HG02763 (cell line): ENCODE results near the gene ATXN7L1.

Experiments
- ATAC-seq: cut with Tn5 transposase; IDR thresholded peaks from one replicate; pipeline ENCODE4 v1.9.1; 2021; ENCODE audit warnings: mild to moderate bottlenecking, moderate library complexity; ENCODE audit not compliant: unreplicated experiment

Gene ATXN7L1

DNA sequence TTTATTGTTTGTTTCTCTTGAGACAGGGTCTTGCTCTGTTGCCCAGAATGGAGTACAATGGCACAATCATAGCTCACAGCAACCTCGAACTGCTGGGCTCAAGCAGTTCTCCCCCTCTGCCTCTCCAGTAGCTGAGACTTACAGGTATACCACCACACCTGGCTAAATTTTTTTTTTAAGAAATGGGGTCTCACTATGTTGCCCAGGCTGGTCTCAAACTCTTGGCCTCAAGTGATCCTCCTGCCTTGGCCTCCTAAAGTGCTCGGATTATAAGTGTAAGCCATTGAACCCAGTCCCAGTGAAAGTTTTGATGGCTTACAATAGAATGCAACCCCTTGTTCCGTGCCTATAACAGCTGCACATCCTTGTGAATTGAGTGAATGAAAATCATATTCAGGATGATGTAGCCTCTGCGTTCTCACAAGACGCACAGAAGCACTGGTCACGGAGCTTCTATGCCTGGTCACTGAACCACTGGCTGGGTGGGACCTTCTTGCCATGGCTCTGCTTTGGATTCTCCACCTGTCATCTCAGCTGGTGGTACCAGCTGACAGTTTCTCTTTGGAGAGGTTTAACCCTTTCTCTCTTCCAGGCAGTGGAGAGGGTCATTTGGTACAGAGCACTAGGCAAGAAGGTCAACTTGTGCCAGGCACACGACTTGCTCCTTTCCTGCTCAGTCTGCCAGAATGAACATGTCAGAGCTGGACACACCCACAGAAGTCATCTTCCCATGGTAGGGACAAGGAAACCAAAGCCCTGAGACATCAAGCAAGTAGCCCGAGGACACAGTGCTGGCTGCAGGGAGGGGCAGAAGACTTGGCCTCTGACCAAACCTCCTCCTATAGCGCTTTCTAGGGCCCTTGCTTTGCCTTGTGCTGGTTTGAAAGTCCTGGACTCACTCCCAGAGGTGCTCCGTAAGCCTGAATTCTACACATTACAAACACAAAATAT lies 89.6 kb downstream of the ATXN7L1 start:
- ATAC-seq: no peak

DNA sequence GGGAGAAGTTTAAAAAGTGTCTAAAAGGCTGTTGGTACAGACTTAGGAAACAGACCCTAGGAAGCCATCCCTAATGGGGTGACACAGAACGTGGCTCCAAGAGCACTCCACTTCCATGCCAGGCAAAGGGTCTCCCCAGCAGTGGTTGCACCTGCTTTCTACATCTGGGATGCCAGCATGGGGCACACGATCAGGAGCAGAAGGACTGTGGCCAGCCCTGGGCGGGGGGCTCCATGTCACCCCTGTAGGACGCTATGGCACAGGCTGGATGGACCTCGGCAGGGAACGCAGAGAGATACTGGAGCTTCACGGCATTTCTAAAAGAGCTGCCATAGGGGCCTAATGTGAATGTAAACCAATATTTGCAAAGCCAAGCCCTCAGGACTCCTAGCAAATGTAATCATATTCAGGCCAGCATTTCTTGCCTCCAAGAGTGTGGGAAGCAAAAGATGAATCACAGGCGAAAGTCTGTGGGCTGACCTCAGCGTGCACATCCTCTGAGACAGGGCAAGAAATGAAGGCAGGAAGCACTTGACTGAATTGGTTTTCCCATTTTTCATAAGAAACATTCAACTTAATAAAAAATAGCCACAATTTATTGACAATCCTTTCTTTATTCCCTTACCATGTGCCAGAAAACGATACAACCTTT lies 93.9 kb downstream of the ATXN7L1 start:
- ATAC-seq: no peak

DNA sequence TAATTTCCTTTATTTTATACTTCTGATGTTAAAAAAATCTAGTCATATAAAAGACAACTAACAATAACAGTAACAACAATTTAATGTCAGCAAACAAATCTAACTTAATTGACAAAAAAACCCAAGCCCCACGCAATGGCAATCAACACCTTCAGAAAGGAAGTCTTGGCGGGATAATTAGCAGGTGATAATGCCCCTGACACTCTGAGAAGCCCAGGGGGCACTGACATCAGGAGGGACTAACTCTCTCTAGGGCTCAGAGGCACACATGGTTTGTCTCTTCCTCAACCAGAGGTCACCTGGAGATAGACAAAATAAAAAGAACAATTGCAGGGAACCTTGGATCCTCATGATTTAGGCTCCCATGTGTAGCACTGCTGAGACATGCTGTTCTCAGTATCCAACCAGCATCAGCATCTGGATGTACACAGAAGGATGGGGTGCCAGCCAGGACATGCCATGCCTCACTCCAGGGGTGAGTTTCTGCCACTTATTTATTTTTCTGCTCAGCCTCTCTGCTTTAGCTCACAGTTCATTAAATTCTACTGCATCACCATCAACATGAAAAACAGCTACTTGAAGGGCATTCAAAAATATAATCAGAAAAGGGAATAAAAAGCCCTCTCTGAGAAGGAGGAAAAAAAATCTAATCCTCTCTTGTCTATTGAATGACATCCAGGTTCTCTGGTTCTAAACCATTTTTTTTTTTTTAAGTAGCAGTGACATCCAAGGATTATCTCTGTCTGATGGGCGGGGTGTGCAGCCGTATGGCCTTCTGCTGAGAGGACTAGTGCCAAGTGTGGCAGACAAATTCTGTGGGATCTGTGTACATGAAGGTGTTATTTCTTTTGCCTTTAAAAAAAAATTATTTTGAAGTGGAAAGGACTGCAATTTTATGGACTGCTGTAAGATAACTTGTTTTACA lies 96.3 kb downstream of the ATXN7L1 start:
- no peak for ATAC-seq

DNA sequence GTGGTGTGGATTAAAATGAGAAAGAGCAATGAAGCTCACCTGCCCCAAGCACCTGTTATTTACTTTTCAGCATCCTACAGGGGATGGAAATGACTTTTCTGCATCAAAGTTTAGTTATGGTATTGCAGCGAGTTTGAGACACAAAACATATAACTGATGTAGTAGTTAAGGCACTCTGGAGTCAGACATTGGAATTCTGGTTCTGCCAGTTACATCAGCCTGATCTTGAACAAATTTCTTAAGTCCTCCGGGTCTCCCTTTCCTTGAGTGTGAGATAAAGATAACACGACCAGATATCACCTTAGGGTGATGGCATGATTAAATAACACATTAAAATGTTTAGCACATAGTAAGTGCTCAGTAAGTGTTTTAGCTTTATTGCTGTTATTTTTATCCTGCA lies 97.4 kb downstream of the ATXN7L1 start:
- no peak for ATAC-seq

DNA sequence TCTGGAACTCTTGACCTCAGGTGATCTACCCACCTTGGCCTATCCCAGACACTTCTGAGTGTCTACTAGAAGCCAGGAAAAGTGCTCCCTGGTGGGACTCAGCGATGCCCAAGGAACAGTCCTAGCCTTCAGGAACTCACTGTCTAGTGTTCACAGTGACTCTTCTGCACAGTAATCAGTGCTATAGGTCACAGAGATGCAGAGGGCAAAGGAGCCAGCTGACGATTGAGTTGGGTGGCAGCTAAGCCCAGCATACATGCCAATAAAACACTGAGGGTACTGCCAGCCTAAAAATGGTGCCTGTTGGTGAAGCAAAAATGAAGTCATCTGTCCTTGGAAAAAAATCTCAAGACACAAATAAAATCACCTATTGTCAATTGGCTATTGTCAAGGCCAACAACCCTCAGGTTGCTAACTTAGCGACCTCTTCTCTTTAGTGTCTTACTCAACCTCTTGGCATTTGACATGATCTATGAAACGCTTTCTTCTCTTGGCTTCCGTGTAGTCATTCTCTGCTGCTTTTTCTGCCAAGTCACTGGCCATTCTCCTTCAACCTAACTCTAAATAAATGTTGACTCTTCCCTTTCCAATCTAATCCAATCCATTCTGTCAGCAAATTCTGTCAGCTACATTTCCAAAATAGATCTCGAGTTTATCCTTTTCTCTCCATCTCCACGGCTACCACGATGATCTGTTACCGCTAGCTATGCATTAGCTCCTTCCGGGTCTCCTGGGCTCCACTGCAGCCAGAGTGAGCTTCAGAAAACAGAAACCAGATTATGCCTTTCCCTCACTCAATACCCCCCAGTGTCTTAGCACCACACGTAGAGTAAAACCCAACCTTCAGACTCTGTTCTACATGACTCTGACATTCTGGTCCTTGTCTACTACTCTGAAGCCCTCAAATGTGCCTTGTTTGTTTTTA lies 99.2 kb downstream of the ATXN7L1 start:
- no peak for ATAC-seq

DNA sequence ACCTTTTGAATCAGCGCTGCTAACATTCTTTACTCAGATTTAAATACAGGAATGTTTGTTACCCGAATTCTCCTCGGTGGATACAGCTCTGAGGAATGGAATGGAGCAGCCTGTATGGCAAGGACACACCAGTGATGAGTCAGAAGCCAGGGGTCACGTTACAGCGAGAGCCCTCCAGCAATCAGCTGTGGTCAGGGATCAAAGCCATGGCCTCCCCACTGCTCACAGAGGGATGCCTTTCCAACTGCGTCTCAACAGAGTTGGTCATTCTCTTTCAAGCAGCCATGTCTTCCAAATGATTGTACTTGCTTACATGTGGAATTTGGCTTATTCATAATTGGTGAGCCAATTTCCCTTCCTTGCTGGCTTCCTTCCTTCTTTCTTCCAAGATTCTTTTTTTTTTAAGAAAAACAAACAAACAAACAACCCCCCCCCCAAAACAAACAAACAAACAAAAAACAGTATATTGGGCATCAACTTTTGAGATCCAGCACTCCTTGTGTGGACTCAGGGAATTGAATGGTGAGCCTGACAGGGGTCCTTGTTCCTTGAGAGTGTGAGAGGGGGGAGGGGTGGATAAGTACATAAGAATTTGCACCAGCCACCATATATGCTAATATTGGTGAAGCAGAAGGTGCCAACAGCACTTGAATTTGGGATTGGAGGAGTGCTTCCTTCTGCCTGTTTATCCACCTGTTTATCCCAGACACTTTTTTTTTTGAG lies 100.2 kb downstream of the ATXN7L1 start:
- ATAC-seq: no peak

DNA sequence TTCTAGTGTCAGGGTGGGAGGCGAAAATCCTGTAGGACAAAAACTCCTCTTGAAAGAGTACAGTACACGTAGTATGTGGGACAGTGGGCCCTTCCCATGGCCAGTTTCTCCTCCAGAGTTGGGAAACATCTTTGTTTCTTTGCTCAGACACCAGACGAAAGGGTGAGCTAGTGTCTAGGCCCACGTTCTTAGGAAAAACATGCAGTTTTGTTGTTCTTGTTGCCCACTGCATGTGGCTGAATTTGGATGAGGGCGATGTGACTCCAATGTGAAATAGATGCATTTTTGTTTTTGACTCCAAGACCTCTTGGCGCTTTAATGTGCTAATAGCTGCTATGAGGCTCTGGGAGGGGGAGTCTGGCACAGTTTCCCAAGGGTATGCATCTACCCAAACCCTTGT lies 100.8 kb downstream of the ATXN7L1 start:
- no peak for ATAC-seq

DNA sequence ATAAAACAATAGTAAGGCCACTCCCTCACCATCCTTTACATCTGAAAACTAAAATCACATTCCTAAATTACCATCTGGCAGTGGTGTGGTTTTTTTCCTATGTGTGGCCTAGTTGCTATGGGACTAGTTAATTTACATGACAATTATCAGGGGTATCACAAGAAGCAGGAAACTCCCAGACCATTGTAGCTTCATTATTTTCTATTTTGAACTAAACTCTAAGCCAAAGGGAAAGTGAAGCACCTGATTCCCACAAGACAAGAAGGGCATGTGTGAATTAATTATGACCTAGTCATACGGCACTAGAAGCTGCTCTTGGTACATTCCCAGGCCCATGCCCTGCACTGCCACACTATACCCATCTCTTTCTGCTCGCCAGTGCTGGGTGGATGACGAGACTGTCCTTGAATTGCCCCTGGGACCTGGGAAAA lies 103.4 kb downstream of the ATXN7L1 start:
- no peak for ATAC-seq

DNA sequence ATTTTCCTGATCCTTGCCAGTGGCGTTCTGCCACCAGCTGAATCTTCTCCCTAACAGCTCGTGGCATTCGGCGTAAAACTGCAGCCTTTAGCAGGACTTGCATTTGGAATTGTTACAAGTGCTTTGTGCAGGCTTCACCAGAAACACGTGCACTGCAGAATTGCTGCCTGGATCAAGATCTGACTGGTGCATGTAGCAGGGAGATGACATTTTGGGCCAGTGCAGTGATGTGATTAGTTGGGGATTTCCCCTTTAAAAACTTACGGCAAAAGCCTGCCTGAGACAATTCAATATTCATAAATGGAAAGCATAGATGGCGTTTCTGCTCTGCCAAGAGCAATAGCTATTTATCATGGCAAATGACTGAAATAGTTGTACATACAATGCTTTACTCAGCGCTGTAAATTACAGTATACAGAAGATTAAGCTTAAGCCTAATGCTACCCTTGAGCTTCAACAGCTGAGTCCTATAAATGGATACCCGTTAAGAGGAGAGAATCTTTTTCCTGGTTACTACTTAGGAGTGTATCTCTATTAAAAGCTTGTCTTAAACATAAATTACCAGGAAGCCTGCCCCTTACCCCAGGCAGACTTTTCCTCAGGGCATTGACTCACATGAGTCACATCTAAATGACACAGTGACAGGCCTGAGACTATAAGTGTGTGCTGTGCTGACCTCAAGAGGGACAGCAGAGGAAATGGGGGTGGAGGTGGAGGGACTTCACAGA lies 106.3 kb downstream of the ATXN7L1 start:
- no peak for ATAC-seq

DNA sequence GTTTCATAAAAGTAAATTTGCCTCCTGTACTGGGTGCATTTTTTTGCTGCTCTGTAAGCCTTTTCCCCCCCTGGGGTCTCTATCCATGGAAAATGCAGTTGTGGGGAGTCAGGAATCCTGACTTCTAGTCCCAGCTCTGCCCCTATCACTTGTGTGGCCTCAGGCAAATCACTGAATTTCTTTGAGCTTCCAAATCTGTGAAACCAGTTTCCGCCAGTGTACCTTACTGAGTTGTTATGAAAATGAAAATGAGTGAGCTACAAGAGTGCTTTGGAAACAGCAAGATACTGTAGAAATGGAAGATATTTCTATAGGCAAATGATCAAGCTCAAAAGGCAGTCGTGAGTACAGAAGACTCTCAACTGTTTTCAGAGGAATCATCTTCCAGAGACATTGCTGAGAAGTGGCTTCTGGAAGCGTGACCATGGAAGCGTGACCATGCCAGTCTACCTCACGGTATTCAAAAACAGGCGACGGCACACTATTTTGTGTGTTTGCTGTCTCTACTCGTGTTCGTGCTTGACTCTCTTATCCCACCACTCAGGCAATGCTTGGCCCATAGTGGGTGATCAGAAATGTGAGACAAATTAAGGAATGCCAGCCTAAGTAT lies 107.4 kb downstream of the ATXN7L1 start:
- ATAC-seq: no peak

DNA sequence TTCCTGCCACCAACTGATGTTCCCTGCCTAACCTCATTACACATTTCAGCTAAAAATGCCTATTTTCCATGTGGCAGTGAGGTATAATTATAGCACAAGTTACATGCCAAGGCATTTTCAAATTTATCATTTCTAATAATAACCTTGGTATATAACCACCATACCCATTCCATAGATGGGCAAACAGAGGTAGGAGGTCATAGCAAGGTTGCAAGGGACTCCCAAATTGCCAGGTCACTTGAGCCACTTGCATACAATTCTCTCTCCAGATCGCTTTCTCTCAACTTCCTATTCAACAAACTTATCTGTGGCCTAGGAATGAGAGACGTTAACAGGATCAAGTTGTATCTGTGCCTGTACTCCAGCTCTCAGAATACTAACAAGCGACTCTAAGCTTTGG lies 108.3 kb downstream of the ATXN7L1 start:
- no peak for ATAC-seq

DNA sequence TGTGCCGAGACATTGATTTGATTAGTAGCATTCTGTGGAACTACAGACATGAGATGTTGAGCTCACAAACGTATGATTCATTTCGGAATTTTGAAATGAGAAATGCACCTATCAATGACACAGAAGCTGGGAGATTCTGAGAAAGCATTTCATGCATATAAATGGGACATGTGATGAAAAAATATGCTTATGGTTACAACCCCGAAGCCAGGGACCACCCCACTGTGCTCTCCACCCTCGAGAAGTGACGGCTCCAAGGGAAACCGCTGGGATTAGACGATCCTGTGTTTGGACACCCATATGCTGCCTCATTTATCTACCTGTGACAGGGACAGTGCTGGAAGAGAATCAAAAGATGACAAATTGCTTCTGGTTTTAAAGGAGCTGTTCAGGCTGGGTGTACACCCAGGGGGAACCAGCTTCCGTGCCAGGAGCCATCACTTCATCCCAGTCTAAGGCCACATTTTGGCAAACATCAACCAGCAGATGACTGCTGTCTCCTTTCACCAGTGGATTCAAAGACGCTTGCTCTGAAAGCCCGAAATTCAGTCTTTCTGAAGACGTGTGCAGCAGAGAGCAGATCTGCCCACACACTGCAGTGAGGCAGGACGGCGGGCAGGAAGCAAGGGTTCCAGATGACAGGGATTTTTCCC lies 109.9 kb downstream of the ATXN7L1 start:
- no peak for ATAC-seq

DNA sequence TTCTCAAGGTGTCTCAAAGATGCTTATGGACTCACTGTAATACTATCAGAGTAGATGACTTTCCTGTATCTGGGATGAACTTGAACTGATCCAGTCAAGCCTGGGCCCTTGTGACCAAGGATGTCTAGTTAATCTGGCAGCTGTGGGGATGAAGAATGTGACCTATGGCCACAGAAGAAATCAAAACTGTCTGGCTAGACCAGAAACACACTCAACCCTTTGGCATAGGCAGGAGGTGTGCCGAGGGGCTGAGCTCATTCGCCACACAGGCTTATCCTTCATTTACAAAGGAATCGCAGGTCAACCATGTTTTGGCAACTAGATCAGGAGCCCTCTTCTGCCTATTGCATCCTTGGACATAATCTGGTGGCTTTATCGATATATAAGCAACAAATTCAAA lies 110.6 kb downstream of the ATXN7L1 start:
- ATAC-seq: no peak

DNA sequence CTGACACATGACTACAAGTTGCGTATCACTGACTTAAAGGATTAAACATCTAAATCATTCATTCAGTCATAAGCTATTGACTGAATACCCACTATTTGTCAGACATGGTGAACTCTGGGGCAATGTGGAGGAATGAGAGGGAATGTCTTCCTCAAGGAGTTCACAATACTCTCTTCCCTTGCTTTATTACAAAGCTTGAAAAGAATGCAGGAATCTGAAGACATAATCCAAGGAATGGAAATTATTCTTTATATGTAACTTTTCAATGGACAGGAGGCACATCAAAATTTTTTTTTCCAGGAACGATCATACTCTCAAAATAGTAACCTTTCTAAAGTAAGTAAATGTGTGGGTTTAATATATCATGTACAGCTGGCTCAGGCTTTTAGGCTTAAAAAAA lies 111.9 kb downstream of the ATXN7L1 start:
- ATAC-seq: no peak

DNA sequence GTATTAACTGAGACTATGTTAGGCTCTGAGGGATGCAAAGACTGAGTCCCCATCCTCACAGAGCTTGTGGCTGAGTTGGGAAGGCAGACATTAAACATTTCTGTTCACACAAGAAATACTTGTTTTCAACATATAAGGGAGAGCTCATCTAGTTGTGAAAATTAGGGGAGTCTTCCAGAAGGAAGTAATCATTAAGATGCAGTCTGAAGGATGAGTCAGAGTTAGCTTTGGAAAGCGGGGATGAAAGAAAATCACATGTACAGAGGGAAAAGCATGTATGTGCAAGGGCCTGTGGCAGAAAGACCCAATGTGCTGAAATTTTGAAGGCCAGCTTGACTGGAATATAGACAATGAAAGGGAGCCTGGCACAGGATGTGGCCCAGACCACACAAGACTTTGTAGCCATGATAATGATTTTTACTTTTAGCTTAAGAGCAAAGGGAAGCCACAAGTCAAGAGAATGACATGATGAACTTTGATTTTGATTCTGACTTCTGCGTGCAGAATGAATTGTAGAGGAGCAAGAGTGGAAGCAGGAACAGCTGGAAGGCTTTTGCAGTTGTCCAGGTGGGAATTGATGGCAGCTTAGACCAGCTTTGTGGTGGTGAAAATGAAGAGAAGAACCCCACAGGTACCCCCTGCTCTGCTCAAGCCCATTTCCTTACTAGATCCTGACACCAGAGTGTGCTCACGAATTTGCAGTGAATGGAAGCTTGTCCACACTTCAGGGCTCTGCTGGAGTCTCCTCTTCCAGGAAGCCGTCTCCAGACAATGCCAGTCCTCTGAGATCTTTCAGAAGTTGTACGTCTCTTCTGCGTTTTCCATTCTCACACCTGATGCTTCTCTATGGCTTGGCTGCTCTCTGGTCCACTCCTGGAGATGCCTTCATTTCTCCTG lies 115.6 kb downstream of the ATXN7L1 start:
- no peak for ATAC-seq

DNA sequence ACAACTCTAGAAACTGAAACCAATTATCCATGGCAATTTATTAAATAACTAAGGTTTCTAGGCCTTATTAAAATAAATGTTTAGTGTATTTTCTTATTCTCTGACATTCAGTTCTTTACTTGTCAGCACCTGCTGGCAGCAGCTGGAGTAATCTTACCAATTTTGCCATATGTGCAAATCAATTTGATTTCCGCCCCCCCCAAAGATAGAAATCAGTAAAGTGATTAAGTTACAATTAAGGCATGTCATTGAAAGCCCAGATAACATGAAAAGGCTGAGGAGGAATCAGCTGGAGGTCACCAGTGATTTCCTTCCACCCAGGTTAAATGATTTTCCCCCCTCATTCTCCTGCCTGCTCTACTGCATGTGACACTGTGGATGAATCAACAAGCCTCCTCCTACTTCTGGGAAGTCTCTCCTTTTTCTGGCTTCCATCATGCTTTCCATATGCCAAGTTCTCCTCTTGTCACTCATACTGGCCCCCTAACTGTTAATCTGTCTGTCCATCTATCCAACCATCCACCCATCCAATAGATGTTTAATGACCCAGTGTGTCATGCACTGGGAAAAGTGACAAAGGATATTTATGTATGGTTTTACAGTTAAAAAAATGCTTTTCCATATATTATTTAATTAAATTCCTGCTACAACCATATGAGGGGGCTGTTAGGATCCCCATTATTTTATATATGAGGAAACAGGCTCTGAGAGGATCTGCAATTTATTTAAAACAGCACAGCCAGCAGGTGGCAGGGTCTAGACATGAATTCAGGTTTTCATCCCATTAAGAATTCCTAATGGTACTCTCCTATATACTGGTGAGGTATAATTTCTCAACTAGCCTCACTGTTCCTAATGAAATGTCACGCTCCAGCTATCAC lies 116.5 kb downstream of the ATXN7L1 start:
- no peak for ATAC-seq
